NCI-H1048 (cell line): ENCODE data around the gene CTCF.

Source experiments
- DNase-seq: peaks from one replicate; lab custom pipeline; 2025; lab: John Stamatoyannopoulos, UW

Gene CTCF

DNA sequence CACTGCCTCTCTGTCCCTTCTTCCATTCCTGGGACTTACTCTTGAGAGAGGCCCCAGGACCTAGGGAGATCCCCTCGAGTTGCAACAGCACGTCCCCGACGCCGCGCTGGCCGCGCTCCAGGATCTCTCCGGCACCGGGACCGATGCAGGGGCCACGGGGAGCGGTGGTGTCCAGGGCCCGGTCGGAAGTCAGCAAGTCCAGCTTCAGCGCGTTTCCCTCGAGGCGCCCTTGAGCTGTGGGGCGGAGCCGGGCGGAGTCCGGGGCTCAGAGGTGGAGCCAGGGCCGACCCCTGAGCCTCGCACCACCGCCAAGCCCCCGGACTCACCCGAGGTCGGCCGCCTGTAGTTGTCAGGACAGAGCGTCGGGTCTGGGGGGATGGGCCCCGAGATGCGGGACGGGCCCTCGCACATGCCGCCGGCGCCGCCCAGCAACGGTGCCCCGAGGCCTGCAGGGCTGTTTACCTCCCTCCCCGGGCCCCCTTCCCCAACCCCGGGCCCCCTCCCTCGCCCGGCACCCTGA is 103.8 kb downstream of the CTCF start:
- no peak for DNase-seq

DNA sequence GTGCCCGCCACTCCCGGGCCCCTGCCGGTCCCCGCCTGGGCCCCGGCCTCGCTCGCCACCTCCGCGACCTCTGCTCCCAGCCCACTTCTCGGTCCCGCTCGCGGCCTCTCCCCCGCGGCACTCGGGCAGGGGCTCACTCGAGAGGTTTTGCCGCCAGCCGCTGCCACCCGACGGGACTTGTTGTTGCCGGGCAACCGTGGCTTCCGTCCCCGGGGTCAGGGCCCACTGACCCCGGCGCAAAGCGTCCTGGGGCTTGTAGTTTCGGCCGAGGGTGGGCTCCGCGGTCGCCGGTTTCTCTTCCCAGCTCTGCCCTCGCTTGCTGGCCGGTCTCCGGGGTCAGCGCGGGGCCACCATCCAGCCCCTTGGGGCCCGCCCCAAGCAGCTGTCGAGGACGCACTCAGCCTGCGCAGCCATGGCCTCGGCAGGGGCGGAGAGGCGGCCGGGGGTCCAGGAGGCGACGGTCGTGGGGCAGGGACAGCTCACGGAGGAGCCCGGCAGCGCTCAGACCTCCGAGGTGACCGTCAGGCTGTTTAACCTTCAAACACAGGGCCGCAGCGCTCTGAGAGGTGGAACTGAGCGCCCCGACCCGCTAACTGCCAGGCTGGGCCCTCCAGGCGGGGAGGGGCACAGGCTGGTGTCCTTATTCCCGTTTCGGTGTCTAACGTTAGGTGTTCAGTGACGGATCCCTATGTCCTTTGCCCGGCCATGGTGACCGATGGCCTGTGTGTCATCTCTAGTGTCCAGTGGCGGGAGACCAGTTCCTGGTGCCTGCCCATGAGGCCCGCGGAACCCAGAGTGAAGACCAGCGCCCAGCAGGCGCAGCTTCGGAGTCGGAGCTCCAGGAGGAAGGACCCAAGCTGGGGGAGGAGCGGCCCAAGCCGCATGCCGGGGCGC is 104.5 kb downstream of the CTCF start, which contains the start of the genes C16orf86 and ENKD1:
Gene C16orf86, plus strand, starts transcription at position 256 of the 894 bp plus-strand sequence. Its CDS starts 157 bp downstream, at position 413.
Gene ENKD1, minus strand, starts transcription at position 192 of the 894 bp plus-strand sequence. CDS start 308 bp downstream, outside the sequence.
- DNase-seq: peak; percentile 2

DNA sequence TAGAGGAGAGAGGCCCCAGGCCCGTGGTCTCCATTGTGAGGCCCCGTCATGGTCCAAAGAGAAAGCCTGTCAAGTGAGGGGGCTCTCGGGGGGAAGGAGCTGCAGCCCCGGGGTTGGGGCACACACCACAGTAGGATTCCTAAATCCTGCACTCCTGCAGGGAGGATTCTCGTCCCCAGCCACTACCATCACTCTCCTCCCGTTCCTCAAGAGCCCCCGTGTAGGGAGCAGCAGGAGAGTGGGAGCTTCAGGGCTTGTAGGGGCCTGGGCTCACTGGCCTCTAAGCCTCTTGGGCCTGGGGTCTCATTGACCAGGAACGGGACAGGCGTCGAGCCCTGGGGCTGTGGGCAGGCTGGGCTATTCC is 105.1 kb downstream of the CTCF start:
- DNase-seq: no peak

DNA sequence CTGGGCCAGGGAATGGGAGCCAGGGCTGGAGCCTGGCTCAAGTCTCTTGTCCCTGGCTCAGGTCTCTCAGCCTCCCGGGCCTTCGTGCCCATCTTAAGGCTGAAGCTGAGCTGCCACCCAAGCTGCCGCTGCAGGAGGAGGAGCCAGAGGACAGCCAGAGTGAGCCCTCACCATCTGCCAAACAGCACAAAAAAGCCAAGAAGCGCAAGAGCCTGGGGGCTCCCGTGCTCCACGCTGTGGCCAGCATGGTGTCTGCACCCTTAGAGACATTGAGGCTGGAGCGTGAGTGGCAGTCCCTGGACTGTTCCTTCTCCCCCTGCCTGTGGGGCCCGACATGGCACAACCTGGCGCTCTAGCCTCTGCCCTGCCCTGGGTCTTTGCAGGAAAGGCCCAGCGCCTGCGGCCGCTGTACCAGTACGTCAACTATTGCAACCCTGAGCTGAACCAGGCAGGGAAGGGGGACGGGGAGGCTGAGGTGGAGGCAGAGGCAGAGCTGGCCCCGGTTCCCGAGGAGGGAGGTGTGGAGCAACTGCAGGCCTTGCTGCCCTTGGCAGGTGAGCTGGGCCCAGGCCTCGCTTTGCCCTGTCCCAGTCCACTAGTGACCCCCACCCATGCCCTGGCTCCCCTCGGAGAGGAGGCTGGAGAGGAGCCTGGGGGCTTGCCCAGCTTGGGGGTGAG is 105.6 kb downstream of the CTCF start:
- DNase-seq: no peak

DNA sequence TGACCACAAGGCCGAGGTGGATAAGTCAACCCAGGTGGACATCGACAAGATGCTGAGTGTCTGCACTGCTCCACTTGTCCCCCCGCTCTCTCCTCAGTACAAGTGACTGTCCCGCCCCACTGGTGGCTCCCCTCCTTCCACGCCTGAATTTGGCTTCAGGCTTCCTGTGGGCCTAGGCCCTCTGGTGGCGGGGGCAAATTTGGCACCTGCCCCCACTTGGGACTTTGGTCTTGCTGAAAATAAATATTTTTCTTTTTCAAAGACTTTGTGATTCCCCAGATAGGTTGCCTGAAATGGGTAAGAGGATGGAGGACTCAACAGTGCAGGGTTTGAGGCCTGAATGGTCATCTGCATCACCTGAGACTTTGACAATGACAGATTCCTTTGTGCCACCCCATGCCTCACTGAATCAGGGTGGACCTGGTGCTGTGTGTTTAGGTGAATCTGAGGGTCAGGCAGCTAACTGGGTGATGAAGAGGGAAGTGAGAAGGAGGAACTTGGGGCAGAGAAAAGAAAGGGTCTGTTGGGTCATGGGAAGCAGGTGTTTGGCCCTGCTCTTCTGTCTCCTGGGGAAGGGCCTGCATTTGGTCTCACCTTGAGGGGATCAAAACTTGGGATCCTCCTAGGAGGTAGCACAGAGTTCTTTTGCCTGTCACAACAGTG is 106.3 kb downstream of the CTCF start:
- DNase-seq: no peak

DNA sequence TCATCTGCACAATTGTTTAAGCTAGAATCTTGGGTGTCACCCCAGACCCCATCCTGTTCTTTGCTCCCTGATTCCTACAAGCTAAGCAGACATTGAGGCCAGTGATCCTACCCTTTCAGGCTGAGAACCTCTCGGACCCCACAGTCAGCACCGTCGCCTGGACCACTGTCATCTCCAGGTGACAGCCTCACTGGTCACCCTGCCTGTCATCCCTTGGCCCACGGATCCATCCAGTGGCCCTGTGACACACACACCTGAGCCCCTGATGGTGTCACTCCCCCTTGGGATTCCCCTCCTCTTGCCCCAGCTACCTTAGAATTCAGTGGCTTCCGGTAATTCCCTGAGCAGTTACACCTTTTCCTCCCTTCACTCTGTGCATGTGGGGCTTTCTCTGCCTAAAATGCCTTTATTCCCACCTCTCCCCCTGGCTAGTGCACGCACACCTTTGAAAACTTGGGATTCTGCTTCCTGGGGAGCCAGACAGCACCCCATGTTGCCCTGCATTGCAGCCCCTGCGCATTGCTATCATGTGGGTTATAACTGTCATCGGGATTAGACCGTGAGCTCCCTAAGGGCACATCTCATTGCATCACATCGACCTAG is 107.3 kb downstream of the CTCF start:
- no peak for DNase-seq

DNA sequence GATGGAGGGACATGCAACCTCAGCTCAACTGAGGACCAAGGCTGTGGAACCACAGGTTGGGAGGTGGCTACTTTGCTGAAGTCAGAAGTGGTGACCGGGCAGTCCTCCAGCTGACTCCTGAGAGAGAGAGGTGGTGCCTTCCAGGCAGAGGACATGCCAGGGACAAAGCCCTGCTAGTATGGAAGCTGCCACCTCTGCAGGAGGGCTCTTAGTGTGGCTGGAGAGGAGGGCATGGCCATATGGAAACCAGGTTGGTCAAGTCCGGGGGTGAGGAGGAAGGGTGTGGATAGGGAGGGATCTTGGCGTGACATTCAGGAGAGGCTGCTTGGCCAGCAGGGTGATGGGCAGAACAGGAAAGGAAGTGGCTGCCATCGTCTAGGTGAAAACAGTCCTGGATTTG is 110.0 kb downstream of the CTCF start:
- no peak for DNase-seq

DNA sequence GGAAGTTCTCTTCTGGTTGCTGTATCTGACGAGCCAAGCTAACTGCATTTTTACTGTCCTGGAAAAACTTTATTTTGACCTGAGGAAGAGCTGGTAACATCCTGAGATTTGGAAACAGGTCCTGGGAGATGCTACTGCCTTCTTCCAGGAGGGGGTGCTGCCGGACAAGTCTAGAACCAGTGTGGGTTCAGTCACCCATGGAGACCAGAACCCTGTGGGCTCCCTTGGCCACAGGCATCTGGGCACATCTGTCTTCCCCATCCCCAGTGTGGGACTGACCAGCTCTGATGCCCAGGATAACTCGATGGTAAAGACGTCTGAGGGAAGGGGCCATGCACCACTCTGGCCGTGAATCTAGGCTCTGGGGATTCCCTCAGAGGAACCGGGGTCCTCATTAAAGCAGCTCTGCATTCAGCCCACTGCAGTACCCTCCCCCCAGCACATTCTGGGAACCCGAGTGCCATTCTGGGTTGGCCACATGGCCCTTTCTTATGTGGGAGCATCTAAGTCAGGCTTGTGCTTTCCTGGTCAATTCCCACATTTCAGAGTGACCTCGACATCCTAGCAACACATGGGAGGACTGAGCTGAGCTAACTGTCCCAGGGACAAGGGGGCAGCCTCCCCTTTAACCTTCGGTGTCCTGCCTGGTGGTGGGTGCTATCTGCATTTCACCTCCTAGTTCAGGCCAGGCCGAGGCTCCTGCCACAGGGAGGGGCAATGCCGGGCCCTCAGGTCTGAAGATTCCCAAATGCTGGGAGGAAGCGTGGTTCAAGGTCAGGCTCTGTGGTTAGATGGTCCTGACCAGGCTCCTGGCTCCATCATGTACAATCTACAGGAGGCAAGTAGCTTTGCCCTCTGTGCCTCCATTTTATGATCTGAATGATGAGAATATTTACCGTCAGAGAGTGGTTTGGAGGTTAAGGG is 110.7 kb downstream of the CTCF start:
- no peak for DNase-seq

DNA sequence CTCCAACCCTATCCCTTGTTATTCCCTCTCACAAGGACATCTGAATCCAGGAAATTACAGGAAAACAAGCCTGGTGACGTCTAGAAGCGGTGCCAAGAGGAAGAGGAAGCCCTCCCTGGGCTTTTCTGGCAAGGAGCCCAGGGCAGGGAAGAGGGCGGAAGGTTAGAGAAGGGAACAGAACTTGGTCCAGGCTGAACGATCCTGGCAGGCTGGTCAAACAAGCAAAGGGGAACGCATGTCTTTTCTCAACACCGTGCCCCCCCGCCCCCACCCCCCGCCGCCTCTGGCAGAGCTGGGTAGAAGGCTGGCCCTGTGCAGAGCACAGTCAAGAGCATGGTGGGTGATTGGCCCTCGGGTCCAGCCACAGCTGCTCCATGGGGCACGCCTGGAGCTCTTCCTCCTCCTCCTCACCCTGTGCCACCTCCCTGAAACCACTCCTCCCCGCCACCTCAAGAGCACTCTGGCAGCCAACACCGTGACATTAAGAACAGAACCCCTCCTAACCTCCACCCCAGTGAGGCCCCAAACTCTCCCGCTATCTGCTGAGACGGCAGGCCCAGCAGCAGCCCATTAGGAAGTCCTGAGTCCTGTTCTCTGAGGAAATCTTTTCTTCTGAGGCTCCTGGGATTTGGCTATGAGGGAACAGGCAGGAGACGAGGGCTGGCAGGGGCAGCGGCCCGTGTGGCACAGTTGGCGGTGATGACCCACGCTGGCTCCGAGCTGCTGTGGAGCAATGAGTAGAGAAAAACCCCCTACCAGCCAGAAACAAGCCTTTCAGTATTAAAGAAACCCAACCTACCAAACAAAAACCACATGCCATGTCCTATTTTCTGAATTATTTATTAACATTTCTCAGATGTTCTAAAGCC is 111.6 kb downstream of the CTCF start:
- DNase-seq: no peak

DNA sequence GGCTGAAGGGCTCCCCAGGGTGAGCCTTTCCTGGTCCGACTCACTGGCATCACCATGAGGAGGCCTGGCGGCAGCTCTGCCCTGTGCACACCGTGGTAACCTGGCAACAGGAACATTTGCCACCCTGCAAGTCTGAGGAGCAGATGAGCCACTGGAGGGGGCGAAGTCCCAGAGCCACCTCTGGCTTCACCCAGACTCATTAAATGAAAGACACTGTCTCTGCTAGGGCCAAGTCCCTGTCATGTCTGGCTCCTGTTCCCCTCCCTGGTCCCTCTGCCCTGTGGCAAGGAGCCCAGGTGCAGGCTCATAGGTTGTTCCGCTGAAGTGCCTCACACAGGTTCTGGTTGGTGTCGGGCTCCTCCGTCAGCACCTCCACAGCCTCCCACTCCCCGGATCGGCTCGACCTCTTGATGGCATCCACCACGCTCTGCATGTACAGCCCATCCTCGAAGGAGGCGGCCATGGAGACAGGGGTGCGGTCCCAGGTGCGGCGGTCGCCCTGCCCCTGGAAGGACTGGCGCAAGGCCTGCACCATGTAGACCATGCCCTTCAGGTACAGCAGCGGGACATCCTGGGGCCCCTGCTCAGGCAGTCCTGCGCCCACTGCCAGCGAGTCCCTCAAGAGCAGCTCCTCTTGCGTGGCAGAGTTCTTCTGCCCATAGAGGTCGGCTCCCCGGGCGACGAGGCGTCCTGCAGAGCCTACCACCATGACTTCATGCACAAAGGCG is 112.7 kb downstream of the CTCF start:
- no peak for DNase-seq

DNA sequence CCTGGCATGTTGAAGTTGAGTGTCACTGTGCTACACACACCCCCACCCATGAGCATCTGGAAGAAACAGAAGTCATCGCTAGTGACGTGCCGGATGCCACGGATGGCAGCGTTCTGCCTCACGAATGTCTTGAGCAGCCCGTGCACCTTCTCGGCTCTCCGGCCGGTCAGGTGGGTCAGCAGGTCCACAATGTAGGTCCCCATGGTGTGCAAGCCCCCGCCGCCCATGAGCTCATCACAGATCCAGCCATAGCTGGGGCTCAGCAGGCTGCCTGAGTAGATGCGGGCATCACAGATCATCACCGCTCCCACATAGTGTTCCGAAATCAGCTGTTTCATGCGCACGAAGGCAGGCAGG is 113.2 kb downstream of the CTCF start:
- DNase-seq: no peak

DNA sequence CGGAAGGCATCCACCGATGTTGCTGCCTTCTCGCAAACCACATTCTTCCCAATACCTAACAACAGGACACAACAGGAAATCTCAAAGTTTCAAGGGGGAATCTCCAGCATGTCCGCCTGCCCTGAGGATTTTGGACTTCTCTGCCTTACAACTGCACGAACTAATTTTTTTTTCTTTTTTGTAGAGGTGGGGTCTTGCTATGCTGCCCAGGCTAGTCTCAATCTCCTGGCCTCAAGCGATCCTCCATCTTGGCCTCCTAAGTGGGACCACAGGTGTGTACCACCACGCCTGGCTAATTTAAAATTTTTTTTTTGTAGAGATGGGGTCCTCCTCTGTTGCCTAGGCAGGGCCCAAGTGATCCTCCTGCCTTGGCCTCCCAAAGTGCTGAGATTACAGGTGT is 113.7 kb downstream of the CTCF start:
- no peak for DNase-seq

DNA sequence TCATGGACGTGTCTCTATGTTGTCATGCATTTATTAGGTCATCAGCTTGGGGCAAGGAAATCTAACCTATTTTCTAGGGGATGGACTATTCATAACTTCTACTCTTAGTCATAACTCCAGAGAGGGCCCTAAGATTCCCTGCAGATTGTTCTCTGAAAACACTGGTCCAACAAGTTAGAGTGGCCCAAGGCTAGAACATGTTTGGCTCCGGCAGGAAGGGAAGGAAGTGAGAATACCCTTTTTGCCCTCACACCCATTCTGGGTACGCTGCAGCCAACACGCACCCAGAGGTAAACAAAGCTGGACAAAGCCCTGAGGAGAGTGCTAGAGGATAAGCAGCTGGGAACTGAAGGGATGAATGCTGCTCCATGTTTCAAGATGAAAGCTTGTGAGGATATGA is 114.2 kb downstream of the CTCF start:
- DNase-seq: no peak

DNA sequence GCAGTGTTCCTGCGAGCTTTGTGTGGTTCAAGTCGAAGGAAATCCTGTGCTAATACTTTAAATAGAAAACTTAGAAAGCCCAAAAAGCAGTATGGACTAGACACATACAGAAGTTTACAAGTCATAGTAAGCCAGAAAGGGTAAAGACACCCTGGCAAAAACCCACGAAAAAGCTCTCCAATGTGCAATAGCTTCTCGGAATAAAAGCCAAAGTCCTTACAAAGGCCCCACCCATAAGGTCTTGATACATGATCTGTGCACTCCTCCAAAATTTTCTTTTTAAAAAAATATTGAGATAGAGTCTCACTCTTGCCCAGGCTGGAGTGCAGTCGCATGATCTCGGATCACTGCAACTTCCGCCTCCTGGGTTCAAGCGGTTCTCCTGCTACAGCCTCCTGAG is 114.6 kb downstream of the CTCF start:
- DNase-seq: no peak

DNA sequence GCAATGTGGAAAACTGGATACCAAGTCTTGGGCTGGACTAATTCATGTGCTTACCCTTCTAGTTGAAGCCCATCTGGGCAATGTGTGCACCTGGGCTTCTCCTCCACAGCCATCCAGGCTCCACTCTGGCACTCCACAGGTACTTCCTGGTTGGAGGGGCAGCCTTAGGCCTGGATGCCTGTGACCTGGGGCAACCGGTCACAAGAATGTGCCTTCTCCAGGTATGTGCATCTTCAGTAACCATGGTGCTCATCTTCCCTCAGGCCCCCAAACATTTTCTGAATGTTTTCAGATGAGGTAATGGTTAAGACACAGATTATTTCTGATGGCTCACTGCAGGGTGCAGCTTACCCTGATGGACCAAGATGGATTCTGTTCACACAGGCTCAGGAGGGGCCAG is 115.4 kb downstream of the CTCF start:
- no peak for DNase-seq

DNA sequence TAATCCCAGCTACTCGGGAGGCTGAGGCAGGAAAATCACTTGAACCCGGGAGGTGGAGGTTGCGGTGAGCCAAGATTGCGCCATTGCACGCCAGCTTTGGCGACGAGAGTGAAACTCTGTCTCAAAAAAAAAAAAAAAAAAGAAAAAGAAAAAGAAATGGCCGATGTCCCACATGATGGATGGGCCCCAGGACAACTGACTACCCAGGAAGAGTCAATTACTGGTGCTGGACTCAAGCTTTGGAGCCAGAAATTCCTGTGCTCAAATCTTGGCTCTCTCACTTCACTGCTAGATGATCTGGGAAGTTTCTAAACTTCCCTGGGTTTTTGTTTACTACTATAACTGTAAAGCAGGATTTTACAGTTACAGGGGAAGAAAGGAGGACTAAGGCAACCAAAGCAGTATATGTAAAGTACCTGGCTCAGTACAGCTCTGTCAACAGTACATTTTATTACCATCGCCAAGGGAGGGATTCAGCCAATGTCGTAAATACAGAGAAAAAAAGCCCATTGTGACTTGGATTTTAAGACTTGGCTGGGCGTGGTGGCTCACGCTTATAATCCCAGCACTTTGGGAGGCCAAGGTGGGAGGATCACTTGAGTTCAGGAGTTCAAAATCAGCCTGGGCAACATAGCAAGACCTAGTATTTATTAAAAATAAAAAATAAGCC is 116.2 kb downstream of the CTCF start:
- DNase-seq: no peak

DNA sequence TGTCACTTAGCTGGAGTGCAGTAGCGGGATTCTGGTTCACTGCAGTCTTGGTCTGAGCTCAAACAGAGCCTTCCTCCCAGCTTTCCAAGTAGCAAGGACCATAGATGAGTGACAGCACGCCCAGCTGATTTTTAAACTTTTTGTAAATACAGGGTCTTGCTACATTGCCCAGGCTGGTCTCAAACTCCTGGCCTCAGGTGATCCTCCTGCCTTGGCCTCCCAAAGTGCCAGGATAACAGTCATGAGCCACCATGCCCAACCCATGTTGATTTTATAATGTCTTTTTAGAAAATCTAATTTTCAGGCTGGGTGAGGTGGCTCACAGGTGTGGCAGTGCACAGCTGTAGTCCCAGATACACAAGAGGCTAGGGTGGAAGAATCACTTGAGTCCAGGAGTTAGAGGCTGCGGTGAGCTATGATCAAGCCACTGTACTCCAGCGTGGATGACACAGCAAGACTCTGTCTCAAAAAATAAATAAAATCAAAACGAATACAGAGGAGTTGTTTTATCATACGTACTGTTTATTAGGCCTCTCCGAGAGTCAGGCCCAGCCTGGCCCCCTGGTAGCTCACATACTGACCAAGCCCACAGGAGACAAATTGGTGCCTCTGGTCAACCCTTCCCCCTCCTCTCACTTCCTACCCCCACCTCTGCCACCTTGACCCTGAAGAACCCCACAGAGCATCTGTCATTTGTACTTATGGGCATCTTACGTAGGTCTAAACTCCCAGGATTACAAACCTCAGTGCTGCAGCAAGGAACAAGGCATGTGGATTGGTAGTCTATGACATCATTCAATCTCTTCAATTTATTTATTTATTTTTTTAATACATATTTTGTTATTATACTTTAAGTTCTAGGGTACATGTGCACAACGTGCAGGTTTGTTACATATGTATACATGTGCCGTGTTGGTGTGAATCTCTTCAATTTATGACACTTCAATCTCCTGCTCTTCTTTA is 117.9 kb downstream of the CTCF start:
- no peak for DNase-seq

DNA sequence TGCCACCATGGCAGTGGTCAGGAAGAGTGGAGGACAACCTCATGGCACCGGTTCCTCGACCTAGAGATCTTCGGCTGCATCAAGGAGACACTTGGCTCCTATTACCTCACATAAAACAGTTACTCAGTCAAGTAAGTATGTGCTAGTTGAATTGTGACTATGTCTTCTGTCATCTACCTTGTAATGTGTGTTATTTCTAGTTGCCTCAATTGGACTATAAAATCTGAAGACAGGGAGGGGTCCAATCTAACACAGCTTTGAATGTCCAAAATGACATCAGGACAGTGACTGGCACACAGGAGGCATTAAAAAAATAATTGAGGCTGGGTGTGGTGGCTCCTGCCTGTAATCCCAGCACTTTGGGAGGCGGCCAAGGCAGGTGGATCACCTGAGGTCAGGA is 121.4 kb downstream of the CTCF start:
- no peak for DNase-seq
